Uterus (tissue), 2 donors: ENCODE results near the gene MAGEC2.

Source experiments
- POLR2A ChIP-seq, 2 donors: fragments of 450-650 bp; IDR thresholded peaks; one replicate each; pipeline ENCODE4 v1.6.1; 2016; ENCODE audit warnings: antibody characterized with exemption in 2 of 2, mild to moderate bottlenecking in 1 of 2, moderate library complexity in 1 of 2
- TF ChIP-seq, protein P1 (sequence below), 4 experiments: fragments of 200-600 bp in 2 of 4; fragments of 450-650 bp in 2 of 4; sonication (generic) in 2 of 4; IDR thresholded peaks; one replicate each; pipeline ENCODE4 v1.5.1; 2016 to 2019; ENCODE audit warnings: antibody characterized with exemption in 4 of 4, mild to moderate bottlenecking in 2 of 4, moderate library complexity in 1 of 4

DNA sequence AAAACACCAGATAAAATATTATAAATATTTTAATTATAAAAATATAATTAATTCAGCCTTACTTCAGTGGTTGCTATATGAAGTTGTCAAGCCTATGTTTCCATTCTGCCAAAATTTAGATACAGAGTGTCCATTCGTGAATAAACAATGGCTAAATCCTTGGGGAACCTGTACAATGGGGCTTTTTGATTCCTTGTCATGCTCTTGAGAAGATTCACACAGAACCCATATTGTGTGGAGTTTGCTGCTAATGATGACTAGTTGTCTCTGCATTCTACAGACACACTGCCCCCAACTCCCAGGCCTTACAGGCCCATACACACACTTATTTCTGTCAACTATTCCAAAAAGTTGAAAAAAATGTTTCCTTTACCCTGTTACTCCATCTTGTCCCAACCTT, 33.4 kb upstream of the MAGEC2 start:
- TF ChIP-seq, protein P1, sequence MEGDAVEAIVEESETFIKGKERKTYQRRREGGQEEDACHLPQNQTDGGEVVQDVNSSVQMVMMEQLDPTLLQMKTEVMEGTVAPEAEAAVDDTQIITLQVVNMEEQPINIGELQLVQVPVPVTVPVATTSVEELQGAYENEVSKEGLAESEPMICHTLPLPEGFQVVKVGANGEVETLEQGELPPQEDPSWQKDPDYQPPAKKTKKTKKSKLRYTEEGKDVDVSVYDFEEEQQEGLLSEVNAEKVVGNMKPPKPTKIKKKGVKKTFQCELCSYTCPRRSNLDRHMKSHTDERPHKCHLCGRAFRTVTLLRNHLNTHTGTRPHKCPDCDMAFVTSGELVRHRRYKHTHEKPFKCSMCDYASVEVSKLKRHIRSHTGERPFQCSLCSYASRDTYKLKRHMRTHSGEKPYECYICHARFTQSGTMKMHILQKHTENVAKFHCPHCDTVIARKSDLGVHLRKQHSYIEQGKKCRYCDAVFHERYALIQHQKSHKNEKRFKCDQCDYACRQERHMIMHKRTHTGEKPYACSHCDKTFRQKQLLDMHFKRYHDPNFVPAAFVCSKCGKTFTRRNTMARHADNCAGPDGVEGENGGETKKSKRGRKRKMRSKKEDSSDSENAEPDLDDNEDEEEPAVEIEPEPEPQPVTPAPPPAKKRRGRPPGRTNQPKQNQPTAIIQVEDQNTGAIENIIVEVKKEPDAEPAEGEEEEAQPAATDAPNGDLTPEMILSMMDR (IDR thresholded peaks at IDR 0.05) = no peak
- no peak for TF ChIP-seq POLR2A (IDR thresholded peaks at IDR 0.05)
